NCI-H524 (cell line): Measurements from ENCODE around the gene CPZ.

Experiments
- DNase-seq, 2 experiments: peaks; one replicate each; lab custom pipeline; 2025; lab: John Stamatoyannopoulos, UW

The CPZ gene

DNA sequence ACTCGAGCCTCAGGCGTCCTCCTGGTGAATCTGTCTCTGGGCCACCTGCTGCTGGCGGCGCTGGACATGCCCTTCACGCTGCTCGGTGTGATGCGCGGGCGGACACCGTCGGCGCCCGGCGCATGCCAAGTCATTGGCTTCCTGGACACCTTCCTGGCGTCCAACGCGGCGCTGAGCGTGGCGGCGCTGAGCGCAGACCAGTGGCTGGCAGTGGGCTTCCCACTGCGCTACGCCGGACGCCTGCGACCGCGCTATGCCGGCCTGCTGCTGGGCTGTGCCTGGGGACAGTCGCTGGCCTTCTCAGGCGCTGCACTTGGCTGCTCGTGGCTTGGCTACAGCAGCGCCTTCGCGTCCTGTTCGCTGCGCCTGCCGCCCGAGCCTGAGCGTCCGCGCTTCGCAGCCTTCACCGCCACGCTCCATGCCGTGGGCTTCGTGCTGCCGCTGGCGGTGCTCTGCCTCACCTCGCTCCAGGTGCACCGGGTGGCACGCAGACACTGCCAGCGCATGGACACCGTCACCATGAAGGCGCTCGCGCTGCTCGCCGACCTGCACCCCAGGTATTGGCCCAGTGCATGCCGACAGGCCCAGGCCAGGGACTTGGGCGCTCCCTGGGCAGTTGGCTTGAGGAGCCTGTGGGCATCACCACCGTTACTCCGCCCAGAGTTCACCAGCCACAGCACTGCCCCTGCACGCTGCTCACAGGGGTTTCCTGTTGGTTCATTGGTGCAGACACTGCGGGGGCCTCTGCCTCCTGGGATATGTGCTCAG, 11.3 kb upstream of the CPZ start:
- DNase-seq, result no peak

DNA sequence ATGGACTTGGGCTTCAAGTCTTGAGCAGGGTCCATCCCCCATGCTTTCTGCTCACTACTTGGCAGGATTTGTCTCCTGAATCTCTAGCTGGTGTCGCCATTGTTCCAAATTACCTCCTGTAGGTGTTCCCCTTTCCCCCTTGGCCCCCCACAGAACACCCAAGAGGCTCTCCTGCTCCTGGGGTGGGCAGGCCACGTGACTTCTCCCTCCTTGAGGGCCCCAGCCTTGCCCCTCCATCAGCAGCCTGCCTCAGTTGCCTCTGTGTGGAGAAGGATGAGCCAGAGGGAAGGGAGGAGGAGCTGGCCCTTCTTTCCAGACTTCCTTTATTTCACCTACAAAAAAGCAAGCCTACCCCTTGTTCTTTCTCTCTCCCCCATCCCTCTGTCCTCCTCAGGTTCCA, 10.5 kb upstream of the CPZ start:
- DNase-seq, result no peak

DNA sequence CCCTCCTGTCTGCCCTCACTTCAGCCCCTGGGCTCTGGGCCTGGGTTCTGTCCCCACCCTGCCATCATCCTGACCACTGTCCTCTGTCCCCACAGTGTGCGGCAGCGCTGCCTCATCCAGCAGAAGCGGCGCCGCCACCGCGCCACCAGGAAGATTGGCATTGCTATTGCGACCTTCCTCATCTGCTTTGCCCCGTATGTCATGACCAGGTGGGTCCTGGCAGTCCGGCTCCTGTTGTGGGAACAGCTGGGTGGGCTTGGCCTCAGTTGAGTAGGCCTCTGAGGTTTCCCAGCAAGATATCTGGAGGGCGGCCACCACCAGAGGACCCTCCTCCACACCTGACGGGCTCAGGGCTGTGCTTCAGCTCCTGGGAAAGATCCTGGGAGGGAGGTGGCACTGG, 10.1 kb upstream of the CPZ start:
- DNase-seq, result no peak

DNA sequence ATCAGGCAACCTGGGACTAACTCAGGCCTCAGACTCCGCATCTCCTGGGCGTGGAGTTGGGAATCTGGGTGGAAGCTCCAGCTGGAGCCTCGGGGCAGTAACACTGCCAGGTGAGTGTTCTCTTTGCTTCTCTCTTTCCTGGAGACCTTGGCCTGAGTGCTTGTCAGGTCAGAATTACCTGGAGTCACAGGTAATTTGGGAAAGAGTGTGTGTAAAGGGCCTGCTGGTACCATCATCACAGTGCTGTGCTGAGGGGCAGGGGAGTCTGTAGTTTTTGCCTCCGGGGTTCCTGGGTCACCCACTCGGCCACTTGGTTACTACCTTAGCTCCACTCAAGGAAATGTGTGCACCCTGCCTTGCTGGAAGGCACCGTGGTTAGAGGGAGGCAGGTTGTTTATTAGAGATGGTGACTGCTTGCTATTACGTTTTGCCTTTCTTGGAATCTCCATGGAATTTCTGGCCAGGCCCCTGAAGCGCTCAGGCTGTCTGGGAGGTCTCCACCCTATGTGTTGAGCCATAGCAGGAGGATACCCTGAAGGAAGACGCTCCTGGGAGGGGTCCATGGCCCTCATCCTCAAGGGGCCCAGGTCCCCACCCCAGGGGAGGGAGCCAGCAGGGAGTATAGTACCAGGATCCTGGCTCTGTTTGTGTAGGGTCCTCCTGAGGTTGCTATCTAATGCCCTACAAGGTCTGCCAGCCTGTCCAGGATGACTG, 9.5 kb upstream of the CPZ start:
- DNase-seq, result no peak

DNA sequence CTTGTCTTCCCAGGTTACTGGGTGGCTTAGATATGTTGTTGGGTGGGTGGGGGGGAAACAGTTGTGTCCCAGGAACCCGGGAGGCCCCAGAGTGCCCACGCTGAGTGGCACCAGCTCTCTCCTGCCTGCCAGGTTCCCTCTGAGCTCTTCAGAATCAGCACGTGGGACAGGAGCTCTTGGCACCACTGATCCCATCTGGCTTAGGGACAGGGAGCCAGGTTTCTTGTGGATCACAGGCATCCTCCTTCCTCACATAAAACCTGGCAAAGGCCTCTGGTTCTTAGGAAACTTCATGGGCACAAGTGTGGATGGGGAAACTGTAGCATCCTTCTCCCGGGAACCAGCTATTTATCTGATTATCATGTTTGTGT, 8.9 kb upstream of the CPZ start:
- no peak for DNase-seq

DNA sequence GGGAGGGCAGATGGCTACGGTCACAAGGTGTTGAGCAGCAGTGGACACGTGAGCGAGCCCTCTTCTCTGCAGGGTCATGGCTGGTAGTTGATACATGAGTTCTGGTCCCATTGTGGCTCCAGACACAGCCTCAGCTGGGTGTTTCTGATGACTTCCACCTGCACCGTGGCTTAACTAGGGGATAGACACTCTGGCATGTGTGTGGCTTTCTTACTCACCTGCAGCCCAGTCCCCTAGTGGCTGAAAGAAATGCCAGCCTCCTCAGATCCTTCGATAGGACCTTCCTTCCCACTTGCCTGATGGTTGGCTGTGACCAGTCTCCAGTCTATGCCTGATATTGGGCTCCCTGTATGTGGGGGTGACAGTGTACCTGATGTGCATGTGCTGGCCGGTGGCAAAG, 7.4 kb upstream of the CPZ start:
- peak in 1 of 2 experiments; percentile 37 for DNase-seq

DNA sequence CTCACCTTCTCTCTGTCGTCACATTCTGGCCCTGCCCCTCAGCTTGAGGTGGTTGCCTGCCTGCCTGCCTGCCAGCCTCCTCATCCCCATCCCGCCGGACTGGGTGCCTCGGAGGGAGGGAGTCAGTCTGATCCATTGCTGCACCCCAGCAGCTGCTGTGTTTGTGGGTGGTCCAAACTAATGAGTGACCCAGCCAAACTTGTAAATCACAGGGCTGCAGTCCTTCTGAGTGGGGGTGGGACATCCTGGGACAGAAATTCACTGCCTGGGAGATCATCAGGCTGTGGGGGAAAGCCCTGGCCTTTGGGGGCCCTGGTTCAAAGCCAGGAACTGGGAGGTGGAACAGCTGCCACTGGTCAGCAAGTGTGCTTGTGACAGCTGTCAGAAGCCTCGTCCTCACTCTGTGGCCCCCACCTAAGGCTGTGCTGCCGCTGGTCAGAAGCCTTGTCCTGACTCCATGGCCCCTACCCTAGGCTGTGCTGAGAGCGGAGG, 6.8 kb upstream of the CPZ start:
- DNase-seq, result no peak

DNA sequence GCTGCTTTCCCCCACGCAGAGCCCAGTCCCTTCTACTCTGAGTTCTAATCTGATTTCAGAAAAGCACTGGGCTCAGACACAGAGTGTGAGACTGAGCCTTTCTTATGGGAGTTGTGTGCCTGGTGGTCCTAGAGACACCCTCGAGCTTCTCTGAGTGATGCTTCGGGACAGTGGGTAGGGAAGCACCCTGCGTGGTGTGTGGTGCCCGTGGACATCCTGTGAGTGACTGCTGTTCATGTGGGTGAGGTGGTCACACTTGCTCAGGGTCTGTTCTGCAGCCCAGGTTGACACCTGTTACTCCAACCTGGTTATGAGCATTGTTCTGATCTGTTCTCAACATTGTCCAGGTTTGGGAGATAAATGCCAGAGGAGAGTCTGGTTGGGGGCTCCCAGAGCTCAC, 6.3 kb upstream of the CPZ start:
- DNase-seq, result no peak

DNA sequence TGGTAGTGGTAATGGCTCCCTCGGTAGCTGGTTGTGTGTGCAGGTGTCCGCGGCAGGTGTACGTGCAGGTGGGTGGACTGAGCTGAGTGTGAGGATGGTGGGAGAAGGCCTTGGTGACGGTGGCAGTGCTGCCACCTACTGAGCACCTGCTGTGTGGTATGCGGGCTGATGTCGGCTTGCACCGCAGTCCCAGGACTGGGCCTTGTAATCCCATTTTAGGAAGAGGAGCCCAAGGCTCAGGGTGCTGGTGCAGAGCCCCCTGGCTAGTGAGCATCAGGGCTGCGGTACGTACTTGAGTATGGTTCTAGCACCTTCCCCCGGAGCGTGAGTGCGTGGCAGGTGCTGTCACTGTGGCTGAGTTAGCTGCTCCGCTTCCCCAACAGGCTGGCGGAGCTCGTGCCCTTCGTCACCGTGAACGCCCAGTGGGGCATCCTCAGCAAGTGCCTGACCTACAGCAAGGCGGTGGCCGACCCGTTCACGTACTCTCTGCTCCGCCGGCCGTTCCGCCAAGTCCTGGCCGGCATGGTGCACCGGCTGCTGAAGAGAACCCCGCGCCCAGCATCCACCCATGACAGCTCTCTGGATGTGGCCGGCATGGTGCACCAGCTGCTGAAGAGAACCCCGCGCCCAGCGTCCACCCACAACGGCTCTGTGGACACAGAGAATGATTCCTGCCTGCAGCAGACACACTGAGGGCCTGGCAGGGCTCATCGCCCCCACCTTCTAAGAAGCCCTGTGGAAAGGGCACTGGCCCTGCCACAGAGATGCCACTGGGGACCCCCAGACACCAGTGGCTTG, 5.7 kb upstream of the CPZ start:
- peak in 1 of 2 experiments; percentile 17 for DNase-seq

DNA sequence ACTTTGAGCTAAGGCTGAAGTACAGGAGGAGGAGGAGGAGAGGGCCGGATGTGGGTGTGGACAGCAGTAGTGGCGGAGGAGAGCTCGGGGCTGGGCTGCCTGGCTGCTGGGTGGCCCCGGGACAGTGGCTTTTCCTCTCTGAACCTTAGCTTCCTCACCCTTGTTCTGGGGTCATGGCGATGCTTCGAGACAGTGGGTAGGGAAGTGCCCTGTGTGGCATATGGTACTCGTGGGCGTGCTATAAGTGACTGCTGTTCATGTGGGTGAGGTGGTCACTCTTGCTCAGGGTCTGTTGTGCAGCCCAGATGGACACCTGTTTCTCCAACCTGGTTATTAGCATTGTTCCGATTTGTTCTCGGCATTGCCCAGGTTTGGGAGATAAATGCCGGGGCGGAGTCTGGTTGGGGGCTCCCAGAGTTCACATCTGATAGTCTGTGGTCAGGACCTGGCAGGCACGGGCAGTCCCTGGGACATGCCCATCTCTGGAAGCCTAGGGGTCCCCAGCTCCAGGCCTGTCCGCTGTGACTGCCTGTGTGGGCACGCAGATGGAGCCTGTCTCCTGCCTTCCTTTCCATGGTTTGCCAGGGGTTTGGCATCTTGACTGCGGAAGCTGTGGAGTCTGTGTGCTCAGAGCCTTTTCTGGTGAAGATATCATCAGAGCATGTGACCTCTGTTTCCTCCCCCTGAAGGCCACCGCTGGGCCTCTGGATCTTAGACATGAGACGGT, 4.9 kb upstream of the CPZ start:
- DNase-seq, result no peak

DNA sequence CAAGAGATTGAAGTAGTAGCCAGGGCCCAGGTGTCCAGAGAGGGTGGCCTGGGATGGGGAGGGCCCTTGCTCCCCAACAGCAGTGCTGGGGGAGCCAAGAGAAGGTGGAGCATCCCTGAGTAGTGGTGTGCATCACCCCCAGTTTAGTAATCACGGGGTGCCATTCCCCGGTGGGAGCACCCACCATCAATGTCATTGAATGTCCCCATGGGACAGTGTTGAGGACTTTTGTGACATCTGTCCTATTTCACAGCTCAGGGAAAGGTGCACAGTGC, 4.4 kb upstream of the CPZ start:
- DNase-seq, result no peak

DNA sequence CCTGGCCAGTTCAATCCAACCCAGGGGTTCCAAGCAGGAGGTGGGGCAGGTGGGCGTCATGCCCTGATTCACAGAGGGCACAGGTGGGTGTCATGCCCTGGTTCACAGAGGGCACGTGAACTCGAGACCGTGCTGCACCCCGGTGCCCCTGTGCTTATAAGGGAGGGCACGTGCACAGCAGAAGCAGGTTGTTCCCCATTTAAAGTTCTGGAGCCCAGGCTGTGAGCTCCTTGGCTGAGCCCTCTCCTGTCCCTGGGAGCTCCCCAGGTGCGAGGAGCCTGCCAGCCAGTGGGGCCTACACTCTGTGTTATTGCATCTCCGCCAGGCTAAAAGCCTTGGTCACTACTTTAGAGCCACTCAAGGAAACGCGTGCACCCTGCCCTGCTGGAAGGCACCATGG, 3.2 kb upstream of the CPZ start:
- no peak for DNase-seq

DNA sequence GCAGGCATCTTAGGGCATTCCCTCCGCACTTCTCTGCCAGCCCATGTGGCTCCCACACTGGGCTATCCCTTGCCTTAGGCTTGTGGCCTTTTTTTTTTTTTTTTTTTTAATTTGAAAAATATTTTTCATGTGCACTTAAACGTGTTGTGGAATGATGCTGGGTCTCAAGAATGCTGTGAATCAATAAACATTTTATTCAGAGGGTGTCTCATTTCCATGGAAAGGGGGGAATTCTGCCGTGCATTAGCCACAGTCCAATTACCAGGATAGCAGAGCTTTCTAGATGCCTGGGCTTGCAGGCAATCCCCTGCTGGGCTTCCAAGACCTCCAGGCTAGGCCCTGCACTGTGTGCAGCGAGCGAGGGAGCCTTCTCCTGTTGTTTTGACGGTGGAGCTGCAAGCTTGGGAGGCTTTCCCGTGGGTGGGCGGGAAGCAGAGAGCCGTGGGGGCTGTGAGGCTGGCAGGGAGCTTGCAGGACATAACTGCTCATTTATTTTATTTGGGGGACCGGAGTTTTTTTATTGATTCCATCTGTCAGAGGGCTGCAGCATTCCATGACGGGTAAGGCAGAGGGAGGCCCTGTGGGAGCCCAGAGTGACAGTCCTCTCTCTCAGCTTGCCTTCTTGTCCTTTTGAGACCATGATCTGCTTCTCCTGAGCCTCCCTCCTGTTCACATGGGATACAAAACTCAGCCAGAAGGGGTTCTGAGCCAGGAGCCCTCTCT, 2.6 kb upstream of the CPZ start:
- no peak for DNase-seq

DNA sequence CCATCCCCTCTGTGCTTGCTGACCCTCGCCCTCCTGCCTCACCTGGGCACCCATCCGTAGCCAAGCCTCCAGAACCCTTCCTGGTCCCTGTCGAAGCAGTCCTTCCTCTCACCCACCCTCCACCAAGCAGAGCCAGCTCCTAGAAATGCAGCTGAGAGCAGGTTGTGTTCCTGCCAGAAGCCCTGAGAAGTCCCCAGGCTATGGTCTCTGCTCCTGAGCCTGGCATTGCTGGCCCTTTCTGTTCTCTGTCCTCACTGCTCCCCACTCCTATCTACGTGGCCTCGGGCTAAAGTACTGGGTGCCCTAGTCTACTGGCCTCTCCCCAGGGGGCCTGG, 2.1 kb upstream of the CPZ start:
- DNase-seq, result no peak

DNA sequence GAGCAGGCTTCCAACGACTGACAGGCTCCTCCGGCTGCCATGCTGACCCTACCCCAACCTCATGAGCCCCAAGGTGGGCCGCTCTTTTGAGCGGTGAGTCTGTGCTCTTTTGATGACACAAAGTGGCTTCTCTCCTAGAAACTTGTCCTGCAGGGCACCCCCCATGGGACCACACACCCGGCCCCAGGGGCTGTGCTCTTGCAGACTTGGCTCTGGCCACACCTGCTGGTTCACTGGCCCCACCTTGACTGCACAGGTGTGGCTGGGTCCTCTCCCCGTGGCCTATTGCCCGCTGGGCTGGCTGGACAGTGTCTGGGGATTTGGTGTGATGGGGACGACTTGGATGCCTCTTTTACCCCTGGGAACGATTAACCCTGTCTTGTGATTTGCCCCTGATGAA, 1.5 kb upstream of the CPZ start:
- no peak for DNase-seq

DNA sequence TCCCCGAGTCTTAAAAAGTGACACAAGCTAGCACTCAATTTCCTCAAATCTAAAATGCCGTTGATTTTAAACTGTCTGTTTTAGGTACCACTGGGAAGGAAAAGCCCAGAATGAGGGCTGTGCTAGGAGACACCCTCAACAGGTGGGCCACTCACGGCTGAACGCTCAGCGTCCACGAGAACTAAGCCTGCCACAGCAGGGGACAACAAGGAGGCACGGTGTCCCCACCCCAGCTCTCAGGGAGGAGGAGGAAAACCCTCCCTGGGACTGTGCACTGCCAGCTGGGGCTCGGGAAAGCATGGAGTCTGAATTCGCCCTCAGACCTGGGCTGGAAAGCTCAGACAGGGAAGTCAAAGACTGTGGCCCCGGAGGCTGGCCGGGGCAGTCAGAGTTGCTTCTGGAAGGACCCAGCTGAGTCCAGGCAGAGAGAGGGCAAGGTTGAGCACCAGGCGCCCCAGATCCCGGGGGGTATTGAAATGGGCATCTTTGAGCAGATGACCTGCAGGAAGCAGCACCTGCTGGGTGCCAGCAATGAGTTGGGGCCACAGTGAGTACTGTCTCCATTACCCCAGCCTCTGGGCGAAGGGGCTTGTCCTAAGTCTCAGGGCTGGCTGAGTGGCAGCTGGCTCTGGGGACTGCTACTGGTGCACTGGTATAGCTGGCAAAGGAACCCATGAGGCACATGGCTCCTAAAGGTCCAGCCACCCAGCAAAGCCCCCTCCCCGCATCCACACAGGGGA, 769 bp upstream of the CPZ start:
- DNase-seq, result peak in 1 of 2 experiments; percentile 28

DNA sequence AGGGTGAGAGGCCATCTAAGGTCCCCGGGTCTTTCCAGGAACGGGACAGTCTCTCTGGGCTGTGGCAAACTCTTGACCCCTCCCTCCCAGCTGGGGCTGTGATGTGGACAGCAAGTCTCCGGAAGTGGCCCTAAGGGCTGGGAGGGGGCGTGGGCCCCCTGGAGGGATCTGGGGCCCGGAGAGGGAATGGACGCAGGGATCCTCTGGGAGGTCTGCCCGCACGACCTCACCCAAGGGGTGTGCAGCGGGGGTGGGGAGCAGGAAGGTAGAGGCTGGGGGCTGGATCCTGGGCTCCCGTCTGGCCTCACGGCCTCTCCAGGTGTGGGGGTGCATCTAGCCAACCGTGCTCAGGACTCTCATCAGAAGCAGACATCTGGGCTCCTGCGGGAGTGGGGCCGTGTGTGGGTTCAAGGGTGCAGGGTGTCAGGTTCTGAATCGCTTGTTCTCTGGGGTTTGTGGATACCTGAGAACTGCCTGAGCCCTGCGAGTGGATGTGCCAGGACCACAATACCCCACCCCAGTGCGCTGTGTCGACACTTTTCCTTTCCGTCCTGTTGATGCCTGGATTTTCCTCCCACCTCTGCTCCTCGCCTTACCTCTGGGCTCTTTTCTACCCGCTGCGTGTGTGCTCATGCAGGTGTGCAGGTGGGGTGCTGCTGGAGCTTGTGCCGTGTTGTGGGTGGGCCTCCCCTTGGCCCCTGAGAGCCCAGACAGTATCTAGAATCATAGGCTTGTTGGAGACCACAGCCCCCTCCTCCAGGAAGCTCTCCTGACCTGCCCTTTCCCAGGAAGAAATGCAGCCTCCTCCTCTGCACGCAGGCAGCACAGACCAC, 915 bp downstream of the CPZ start:
- DNase-seq, result no peak

DNA sequence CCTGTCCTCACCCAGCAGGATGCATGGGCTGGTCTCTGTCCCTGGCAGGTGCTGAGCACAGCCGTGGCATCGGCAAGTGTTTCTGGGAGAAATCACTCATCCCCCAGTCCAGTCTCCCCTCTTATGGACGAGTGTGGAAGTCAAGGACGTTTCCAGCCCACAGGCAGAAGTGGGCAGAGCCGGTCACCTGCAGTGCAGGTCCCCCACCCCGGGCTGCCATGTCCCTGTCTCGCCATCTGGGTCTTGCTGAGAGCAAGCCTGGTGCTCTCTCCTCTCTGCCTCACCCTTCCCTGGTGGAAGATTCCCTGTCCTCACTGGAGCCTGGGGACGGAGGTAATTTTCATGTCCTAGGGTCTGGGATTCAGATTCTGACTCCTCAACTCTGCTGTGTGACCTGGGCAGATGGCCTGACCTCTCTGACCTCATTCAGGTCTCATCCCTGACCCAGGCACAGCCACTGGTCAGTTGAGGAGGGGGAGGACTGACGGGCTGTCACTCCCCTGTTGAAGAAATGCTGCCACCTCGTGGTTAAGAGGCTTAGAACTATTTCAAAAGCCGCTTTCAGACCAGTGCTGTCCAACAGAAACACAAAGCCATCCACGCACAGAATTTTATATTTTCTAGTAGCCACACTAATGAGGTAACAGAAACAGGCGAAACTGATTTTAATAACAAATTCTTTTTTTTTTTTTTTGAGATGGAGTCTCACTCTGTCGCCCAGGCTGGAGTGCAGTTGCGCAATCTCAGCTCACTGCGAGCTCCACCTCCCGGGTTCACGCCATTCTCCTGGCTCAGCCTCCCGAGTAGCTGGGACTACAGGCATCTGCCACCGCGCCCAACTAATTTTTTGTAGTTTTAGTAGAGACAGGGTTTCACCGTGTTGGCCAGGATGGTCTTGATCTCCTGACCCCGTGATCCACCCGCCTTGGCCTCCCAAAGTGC, 1.8 kb downstream of the CPZ start:
- peak; percentile 53 to 68 for DNase-seq
